H1 (cell line): ENCODE data around the gene SLC5A8. TPM values are rescaled to one million over a fixed set of nuclear protein-coding genes. Genes with fewer than 3 reads are reported as not detected.

ENCODE experiments used
- CTCF ChIA-PET: fragments of 300-600 bp; sonication (Branson Sonifier 250); formaldehyde crosslinking; loops from one replicate; lab custom pipeline; 2021; ENCODE audit not compliant: partially characterized antibody; lab: Charles Lee
- POLR2A ChIA-PET: fragments of 300-600 bp; sonication (Branson Sonifier 250); formaldehyde crosslinking; loops from one replicate; lab custom pipeline; 2021; ENCODE audit warnings: inconsistent platforms; ENCODE audit not compliant: partially characterized antibody; lab: Charles Lee
- DNase-seq, 2 experiments: peaks; one replicate each; pipeline versions ENCODE4 v3.0.0 to v3.0.0-alpha.2; 2010 to 2022; ENCODE audit warnings: low spot score in 2 of 2, low read depth in 1 of 2, mixed read lengths in 1 of 2
- FAIRE-seq: peaks from 2 replicates; lab custom pipeline; 2011; peaks lifted over from hg19 to GRCh38; lab: Jason Lieb, UNC
- H2AFZ ChIP-seq: 2 replicates; pipeline ENCODE4 v1.8.1; 2012; ENCODE audit warnings: low read length, inconsistent platforms
- H2AK5ac ChIP-seq: 2 replicates; pipeline ENCODE4 v1.6.1; 2013; ENCODE audit warnings: low read depth, low read length
- H2BK120ac ChIP-seq: replicated peaks from 2 replicates; pipeline ENCODE3; 2013; ENCODE audit warnings: low read depth, low read length, inconsistent platforms
- H2BK12ac ChIP-seq: 2 replicates; pipeline ENCODE4 v1.6.1; 2013; ENCODE audit warnings: low read depth, low read length
- H2BK15ac ChIP-seq: 2 replicates; pipeline ENCODE4 v1.6.1; 2013; ENCODE audit warnings: low read length
- H2BK20ac ChIP-seq: 2 replicates; pipeline ENCODE4 v1.6.1; 2013; ENCODE audit warnings: low read length
- H2BK5ac ChIP-seq: 2 replicates; pipeline ENCODE4 v1.6.1; 2013; ENCODE audit warnings: low read depth, low read length
- H3K14ac ChIP-seq: 2 replicates; pipeline ENCODE4 v1.6.1; 2013; ENCODE audit warnings: inconsistent platforms; ENCODE audit not compliant: insufficient read length
- H3K18ac ChIP-seq: 2 replicates; pipeline ENCODE4 v1.6.1; 2013; ENCODE audit warnings: low read length; ENCODE audit errors: extremely low read depth
- H3K23ac ChIP-seq: 2 replicates; pipeline ENCODE4 v1.6.1; 2013; ENCODE audit warnings: inconsistent platforms; ENCODE audit not compliant: insufficient read length
- H3K23me2 ChIP-seq: 2 replicates; pipeline ENCODE4 v1.6.1; 2013; ENCODE audit warnings: low read depth, low read length
- H3K27ac ChIP-seq: 2 replicates; pipeline ENCODE4 v1.6.1; 2011; ENCODE audit warnings: low read depth, low read length, inconsistent platforms
- H3K27me3 ChIP-seq, 4 experiments: replicated peaks in 1 of 4; 1 replicate in 1 of 4; 2 replicates in 3 of 4; pipeline versions ENCODE4 v1.6.1 to v1.8.1; 2011 to 2013; ENCODE audit warnings: low read length in 3 of 4, mild to moderate bottlenecking in 3 of 4, inconsistent platforms in 2 of 4, mixed read lengths in 2 of 4, moderate library complexity in 1 of 4; ENCODE audit not compliant: control insufficient read depth in 3 of 4, insufficient read depth in 3 of 4; ENCODE audit errors: extremely low read depth in 1 of 4
- H3K36me3 ChIP-seq, 4 experiments: 2 replicates each; pipeline versions ENCODE4 v1.6.1 to v1.8.1; 2011 to 2013; ENCODE audit warnings: mild to moderate bottlenecking in 4 of 4, low read length in 3 of 4, moderate library complexity in 2 of 4, control low read depth in 1 of 4, inconsistent platforms in 1 of 4; ENCODE audit not compliant: insufficient read depth in 4 of 4, control insufficient read depth in 2 of 4
- H3K4ac ChIP-seq: replicated peaks from 2 replicates; pipeline ENCODE3; 2013; ENCODE audit warnings: low read length, low read depth, mixed read lengths, inconsistent platforms; ENCODE audit not compliant: insufficient read length
- H3K4me1 ChIP-seq, 4 experiments: replicated peaks in 1 of 4; 1 replicate in 1 of 4; 2 replicates in 3 of 4; pipeline versions ENCODE4 v1.6.1 to v1.8.1; 2011 to 2013; ENCODE audit warnings: low read length in 3 of 4, inconsistent platforms in 2 of 4, mixed read lengths in 1 of 4; ENCODE audit not compliant: insufficient read depth in 4 of 4, control insufficient read depth in 3 of 4
- H3K4me2 ChIP-seq, 2 experiments: 2 replicates each; pipeline versions ENCODE4 v1.6.1 to v1.8.1; 2011 to 2013; ENCODE audit warnings: low read depth in 2 of 2, low read length in 2 of 2, control low read depth in 1 of 2, inconsistent platforms in 1 of 2, mild to moderate bottlenecking in 1 of 2; ENCODE audit not compliant: insufficient read depth in 1 of 2
- H3K4me3 ChIP-seq, 4 experiments: fragments of 200-600, 300-600 bp in 1 of 4; sonication (generic), shearing (Covaris generic), sonication (Bioruptor Twin) in 1 of 4; 2 replicates each; pipeline versions ENCODE4 v1.5.1 to v1.8.1; 2011 to 2016; ENCODE audit warnings: low read length in 4 of 4, low read depth in 3 of 4, control low read depth in 2 of 4, inconsistent platforms in 2 of 4, mild to moderate bottlenecking in 2 of 4, mixed read lengths in 1 of 4, moderate library complexity in 1 of 4; ENCODE audit not compliant: insufficient read depth in 2 of 4; ENCODE audit errors: extremely low read depth in 1 of 4
- H3K56ac ChIP-seq: replicated peaks from 2 replicates; pipeline ENCODE3; 2013; ENCODE audit warnings: low read depth, mild to moderate bottlenecking, mixed read lengths, low read length, inconsistent platforms; ENCODE audit not compliant: insufficient read length
- H3K79me1 ChIP-seq: 2 replicates; pipeline ENCODE4 v1.6.1; 2013; ENCODE audit warnings: low read depth, low read length, control low read depth
- H3K79me2 ChIP-seq, 2 experiments: 2 replicates each; pipeline versions ENCODE4 v1.6.1 to v1.8.1; 2012 to 2013; ENCODE audit warnings: low read length in 2 of 2, mild to moderate bottlenecking in 2 of 2, inconsistent platforms in 1 of 2; ENCODE audit not compliant: insufficient read depth in 2 of 2, control insufficient read depth in 1 of 2
- H3K9ac ChIP-seq, 4 experiments: replicated peaks in 1 of 4; 1 replicate in 1 of 4; 2 replicates in 3 of 4; pipeline versions ENCODE4 v1.6.1 to v1.8.1; 2011 to 2013; ENCODE audit warnings: low read depth in 3 of 4, low read length in 3 of 4, control low read depth in 2 of 4, mild to moderate bottlenecking in 2 of 4, moderate library complexity in 2 of 4, inconsistent platforms in 1 of 4; ENCODE audit errors: extremely low read depth in 1 of 4
- H3K9me3 ChIP-seq, 2 experiments: 2 replicates each; pipeline versions ENCODE4 v1.6.1 to v1.8.1; 2012 to 2013; ENCODE audit warnings: mild to moderate bottlenecking in 2 of 2, moderate library complexity in 2 of 2, control low read depth in 1 of 2, inconsistent platforms in 1 of 2, low read depth in 1 of 2, low read length in 1 of 2, mixed read lengths in 1 of 2; ENCODE audit not compliant: insufficient read depth in 2 of 2
- H4K20me1 ChIP-seq, 2 experiments: replicated peaks in 1 of 2; 2 replicates each; pipeline versions ENCODE3 to v1.8.1; 2011 to 2013; ENCODE audit warnings: inconsistent platforms in 2 of 2, low read length in 2 of 2, mild to moderate bottlenecking in 1 of 2; ENCODE audit not compliant: insufficient read depth in 2 of 2, control insufficient read depth in 1 of 2
- H4K5ac ChIP-seq: 2 replicates; pipeline ENCODE4 v1.6.1; 2013; ENCODE audit warnings: low read length, low read depth, mixed read lengths, inconsistent platforms; ENCODE audit not compliant: insufficient read length
- H4K8ac ChIP-seq: 2 replicates; pipeline ENCODE4 v1.8.0; 2013; ENCODE audit warnings: mild to moderate bottlenecking, moderate library complexity, low read length, inconsistent platforms; ENCODE audit not compliant: insufficient read depth; ENCODE audit errors: extremely low read depth
- H4K91ac ChIP-seq: replicated peaks from 2 replicates; pipeline ENCODE3; 2013; ENCODE audit warnings: low read length, mixed read lengths, inconsistent platforms; ENCODE audit not compliant: insufficient read length
- CHD2 ChIP-seq: IDR thresholded peaks from 2 replicates; pipeline ENCODE4 v1.6.1; 2012; ENCODE audit warnings: low read length, improper control_type of control experiment
- CTBP2 ChIP-seq: IDR thresholded peaks from 2 replicates; pipeline ENCODE4 v1.7.0; 2011; ENCODE audit warnings: borderline replicate concordance, mild to moderate bottlenecking, moderate library complexity, mixed read lengths, low read length; ENCODE audit not compliant: insufficient read depth, insufficient read length
- CTCF ChIP-seq, 3 experiments: IDR thresholded peaks; 1 replicate in 2 of 3; 2 replicates in 1 of 3; pipeline versions ENCODE4 v1.5.1 to v1.6.1; 2011; ENCODE audit warnings: low read length in 3 of 3, mild to moderate bottlenecking in 3 of 3, inconsistent platforms in 2 of 3, low read depth in 1 of 3, moderate library complexity in 1 of 3; ENCODE audit not compliant: insufficient read depth in 1 of 3; ENCODE audit errors: control extremely low read depth in 1 of 3
- JUND ChIP-seq: IDR thresholded peaks from 2 replicates; pipeline ENCODE4 v1.6.1; 2011; ENCODE audit warnings: mild to moderate bottlenecking, improper control_type of control experiment, low read length
- RAD21 ChIP-seq, 2 experiments: IDR thresholded peaks in 1 of 2; conservative IDR thresholded peaks in 1 of 2; 2 replicates each; pipeline ENCODE4 v1.6.1; 2011; ENCODE audit warnings: low read depth in 2 of 2, low read length in 2 of 2, improper control_type of control experiment in 1 of 2, inconsistent platforms in 1 of 2, mild to moderate bottlenecking in 1 of 2, moderate library complexity in 1 of 2
- SIN3A ChIP-seq, 2 experiments: IDR thresholded peaks in 1 of 2; conservative IDR thresholded peaks in 1 of 2; 2 replicates each; pipeline ENCODE4 v1.6.1; 2011 to 2012; ENCODE audit warnings: low read length in 2 of 2, improper control_type of control experiment in 1 of 2, low read depth in 1 of 2, mild to moderate bottlenecking in 1 of 2
- TCF12 ChIP-seq: IDR thresholded peaks from 2 replicates; pipeline ENCODE4 v1.6.1; 2011; ENCODE audit warnings: low read depth, mild to moderate bottlenecking, low read length
- TEAD4 ChIP-seq: IDR thresholded peaks from 2 replicates; pipeline ENCODE4 v1.6.1; 2012; ENCODE audit warnings: low read depth, low read length, inconsistent platforms, mixed read lengths
- WGBS, 2 experiments: shearing (Covaris generic) in 1 of 2; methylation state at CpG; one replicate each; pipeline versions ENCODE4 v1.1.6 to v1.1.7; 2013 to 2015; ENCODE audit warnings: low lambda C conversion rate in 2 of 2, mixed read lengths in 2 of 2, inconsistent platforms in 1 of 2, low coverage in 1 of 2, missing lambda C conversion rate in 1 of 2; ENCODE audit not compliant: insufficient replicate concordance in 2 of 2, insufficient coverage in 1 of 2, insufficient read length in 1 of 2; ENCODE audit errors: extremely low coverage in 1 of 2, missing lambda C conversion rate in 1 of 2; 5-methylcytosine and 5-hydroxymethylcytosine counted together
- polyA plus RNA-seq, 7 experiments: library from polyadenylated mRNA; depleted of rRNA in 3 of 7; stranded (reverse) in 5 of 7; unstranded in 2 of 7; fragments of >200 nt in 5 of 7; fragments of 200-250 nt in 2 of 7; gene quantifications; 1 replicate in 5 of 7; 2 replicates in 1 of 7; 4 replicates in 1 of 7; pipeline versions ENCODE4 v1.2.1 to v1.2.3, GENCODE V29; 2011 to 2013; ENCODE audit warnings: missing spikeins in 2 of 7, mixed read lengths in 2 of 7
- total RNA-seq: library from RNA; stranded (reverse); fragmentation: NEBNext Ultra II Directional; extraction: Animal tissue kit (Norgen Biotek cat#: 25700); gene quantifications from 2 replicates; pipeline ENCODE4 v1.2.1, GENCODE V29; 2021

Gene SLC5A8
- total and polyA plus RNA-seq, 2 of the 8 experiments (the other 6 are each of a cell fraction or from before 2014, with no cell fraction given): 0.11 to 0.21 TPM

GRCh38 chr12:101172316-101172715, 37.7 kb downstream of the SLC5A8 start:
- no peak overlapping the region for H3K18ac ChIP-seq
- no peak for TF ChIP-seq CHD2
- no peak for TF ChIP-seq CTBP2
- TF ChIP-seq TCF12: 0 out of 2 replicates have a peak, but pooled peaks have one; percentile 46
- peak; percentile 93 to 96 for TF ChIP-seq RAD21 (IDR thresholded peaks at IDR 0.05 in 1 of 2, conservative IDR thresholded peaks at IDR 0.05 in 1 of 2; ENCODE audit: low read depth in 2 of 2, low read length in 2 of 2)
- TF ChIP-seq SIN3A (conservative IDR thresholded peaks at IDR 0.05 in 1 of 2, IDR thresholded peaks at IDR 0.05 in 1 of 2; ENCODE audit: low read depth in 1 of 2, low read length in 2 of 2): 0 out of 4 replicates have a peak, but pooled peaks of 1 of the 2 experiments have one; percentile 28
- peak; percentile 82 to 94 (median 86) for TF ChIP-seq CTCF (IDR thresholded peaks at IDR 0.05; ENCODE audit: control extremely low read depth in 1 of 3, insufficient read depth in 1 of 3, low read depth in 1 of 3, low read length in 3 of 3)
- TF ChIP-seq JUND: 0 out of 2 replicates have a peak, but pooled peaks have one; percentile 33
- peak; percentile 79 for TF ChIP-seq TEAD4
- TF ChIP-seq, all 59 proteins: peak for 6
- Histone ChIP-seq H2BK5ac (no peak overlapping the region), H3K23ac (no peak overlapping the region), H3K27ac (no peak overlapping the region), H3K9me3 (no peaks in the 10 kb centered on the region), H3K56ac (no peak overlapping the region), H2BK12ac (0 out of 2 replicates have a peak overlapping the region, but pooled peaks have one; percentile 1), H3K23me2 (no peaks in the 10 kb centered on the region), H2AK5ac (no peak overlapping the region), H3K4ac (no peak overlapping the region), H3K9ac (no peak overlapping the region), H2BK120ac (no peak overlapping the region), H3K14ac (no peak overlapping the region), H4K20me1 (no peaks in the 10 kb centered on the region), H3K36me3 (no peaks in the 10 kb centered on the region), H2BK15ac (no peak overlapping the region), H3K27me3 (no peaks in the 10 kb centered on the region), H3K79me2 (no peaks in the 10 kb centered on the region), H4K91ac (no peak overlapping the region), H2AFZ (peak overlapping the region; percentile 48; the same call in 1 of the 2 replicates), H4K5ac (no peak overlapping the region), H2BK20ac (no peak overlapping the region), H3K4me1 (no peaks in the 10 kb centered on the region), H3K4me3 (no peak overlapping the region), H3K4me2 (no peak overlapping the region), H3K79me1 (no peaks in the 10 kb centered on the region), H4K8ac (no peak overlapping the region)
- ChIA-PET POLR2A (interaction anchor here (0.6 kb wide), 1 partner anchor 906 kb away, joined by 5 read pairs; no protein-coding TSS in a partner anchor), CTCF (interaction anchor here (0.7 to 4.1 kb wide), 21 partner anchors 8 to 359 kb away, joined by 3 to 56 read pairs (median 4); no protein-coding TSS in a partner anchor)
- DNase-seq (peak; percentile 47 to 69), FAIRE-seq (peak; percentile 76)
- WGBS, 2 experiments: 77% methylated on average over 3 of the region's 5 CpGs; no CpG with 5 or more reads in 1 of the 2 experiments
